ENCODE data around the gene TSKS. TPM values are rescaled to one million over a fixed set of nuclear protein-coding genes. Genes with fewer than 3 reads are reported as not detected.

The TSKS gene
- total RNA-seq, 1 experiment from 2014 or later: 5.7 TPM

- no peak overlapping the region for H3K4me3 ChIP-seq (ENCODE audit: low read length)
- peaks cover 10% of the 10 kb centered on the region; the same call in 1 of the 2 replicates for H3K9me3 ChIP-seq (ENCODE audit: low read length)
- no peak overlapping the region for H3K9ac ChIP-seq (ENCODE audit: low read length)
- H3K27ac ChIP-seq (ENCODE audit: low read length): no peak overlapping the region
- no peaks in the 10 kb centered on the region for H3K79me2 ChIP-seq (ENCODE audit: low read length)
- no peak for DNase-seq
- no peaks in the 10 kb centered on the region for H4K20me1 ChIP-seq (ENCODE audit: insufficient read depth, low read depth, low read length)
- H3K27me3 ChIP-seq (ENCODE audit: low read length): no peaks in the 10 kb centered on the region
- H2AFZ ChIP-seq (ENCODE audit: low read length): no peak overlapping the region
- no peaks in the 10 kb centered on the region for H3K36me3 ChIP-seq (ENCODE audit: insufficient read depth, low read length)
- no peaks in the 10 kb centered on the region for H3K4me1 ChIP-seq (ENCODE audit: low read length)
- no peak overlapping the region for H3K4me2 ChIP-seq (ENCODE audit: low read depth, low read length, poor library complexity, severe bottlenecking)
- no peaks in the 10 kb centered on the region for H3K9me2 ChIP-seq (replicated peaks; ENCODE audit: insufficient read depth, low read length)
Measured at GRCh38 chr19:49755956-49756355, 7.2 kb downstream of the TSKS start.

GRCh38 chr19:49752701-49753100 lies 10.4 kb downstream of the TSKS start:
- no peak for DNase-seq
- H3K9me3 ChIP-seq (ENCODE audit: low read length): peaks cover 10% of the 10 kb centered on the region; the same call in 1 of the 2 replicates
- no peaks in the 10 kb centered on the region for H3K4me1 ChIP-seq (ENCODE audit: low read length)
- H2AFZ ChIP-seq (ENCODE audit: low read length): no peak overlapping the region
- no peaks in the 10 kb centered on the region for H4K20me1 ChIP-seq (ENCODE audit: insufficient read depth, low read depth, low read length)
- no peak overlapping the region for H3K4me2 ChIP-seq (ENCODE audit: low read depth, low read length, poor library complexity, severe bottlenecking)
- H3K9me2 ChIP-seq (replicated peaks; ENCODE audit: insufficient read depth, low read length): no peaks in the 10 kb centered on the region
- H3K79me2 ChIP-seq (ENCODE audit: low read length): no peaks in the 10 kb centered on the region
- no peak overlapping the region for H3K27ac ChIP-seq (ENCODE audit: low read length)
- H3K4me3 ChIP-seq (ENCODE audit: low read length): no peak overlapping the region
- no peak overlapping the region for H3K9ac ChIP-seq (ENCODE audit: low read length)
- H3K36me3 ChIP-seq (ENCODE audit: insufficient read depth, low read length): no peaks in the 10 kb centered on the region
- H3K27me3 ChIP-seq (ENCODE audit: low read length): no peaks in the 10 kb centered on the region

GRCh38 chr19:49749771-49750170 lies 13.3 kb downstream of the TSKS start:
- no peaks in the 10 kb centered on the region for H3K79me2 ChIP-seq (ENCODE audit: low read length)
- H3K9me3 ChIP-seq (ENCODE audit: low read length): no peaks in the 10 kb centered on the region; the same call in 1 of the 2 replicates
- H3K27me3 ChIP-seq (ENCODE audit: low read length): no peaks in the 10 kb centered on the region
- H4K20me1 ChIP-seq (ENCODE audit: insufficient read depth, low read depth, low read length): no peaks in the 10 kb centered on the region
- no peaks in the 10 kb centered on the region for H3K36me3 ChIP-seq (ENCODE audit: insufficient read depth, low read length)
- no peak overlapping the region for H3K4me3 ChIP-seq (ENCODE audit: low read length)
- H2AFZ ChIP-seq (ENCODE audit: low read length): no peak overlapping the region
- no peaks in the 10 kb centered on the region for H3K9me2 ChIP-seq (replicated peaks; ENCODE audit: insufficient read depth, low read length)
- H3K27ac ChIP-seq (ENCODE audit: low read length): no peak overlapping the region
- H3K4me1 ChIP-seq (ENCODE audit: low read length): no peaks in the 10 kb centered on the region
- DNase-seq: no peak
- no peak overlapping the region for H3K4me2 ChIP-seq (ENCODE audit: low read depth, low read length, poor library complexity, severe bottlenecking)
- H3K9ac ChIP-seq (ENCODE audit: low read length): no peak overlapping the region

- peak; percentile 74 for DNase-seq
- no peak overlapping the region for H3K4me3 ChIP-seq (ENCODE audit: low read length)
- no peak overlapping the region for H3K27ac ChIP-seq (ENCODE audit: low read length)
- no peaks in the 10 kb centered on the region for H3K36me3 ChIP-seq (ENCODE audit: insufficient read depth, low read length)
- H3K9me2 ChIP-seq (replicated peaks; ENCODE audit: insufficient read depth, low read length): no peaks in the 10 kb centered on the region
- no peak overlapping the region for H2AFZ ChIP-seq (ENCODE audit: low read length)
- no peaks in the 10 kb centered on the region for H3K4me1 ChIP-seq (ENCODE audit: low read length)
- H3K4me2 ChIP-seq (ENCODE audit: low read depth, low read length, poor library complexity, severe bottlenecking): no peak overlapping the region
- no peaks in the 10 kb centered on the region for H3K9me3 ChIP-seq (ENCODE audit: low read length)
- no peaks in the 10 kb centered on the region for H3K27me3 ChIP-seq (ENCODE audit: low read length)
- no peaks in the 10 kb centered on the region for H4K20me1 ChIP-seq (ENCODE audit: insufficient read depth, low read depth, low read length)
- no peak overlapping the region for H3K9ac ChIP-seq (ENCODE audit: low read length)
- no peaks in the 10 kb centered on the region for H3K79me2 ChIP-seq (ENCODE audit: low read length)
Measured at GRCh38 chr19:49749055-49749716, 13.9 kb downstream of the TSKS start.

GRCh38 chr19:49746206-49746958 lies 16.7 kb downstream of the TSKS start:
- DNase-seq: peak; percentile 100
- Histone ChIP-seq H3K4me2 (ENCODE audit: low read depth, low read length, poor library complexity, severe bottlenecking) (no peak overlapping the region), H3K4me1 (ENCODE audit: low read length) (no peaks in the 10 kb centered on the region), H3K36me3 (ENCODE audit: insufficient read depth, low read length) (no peaks in the 10 kb centered on the region), H3K9ac (ENCODE audit: low read length) (no peak overlapping the region), H3K27ac (ENCODE audit: low read length) (no peak overlapping the region), H3K9me2 (replicated peaks; ENCODE audit: insufficient read depth, low read length) (no peaks in the 10 kb centered on the region), H3K79me2 (ENCODE audit: low read length) (no peaks in the 10 kb centered on the region), H3K4me3 (ENCODE audit: low read length) (no peak overlapping the region), H2AFZ (ENCODE audit: low read length) (no peak overlapping the region), H4K20me1 (ENCODE audit: insufficient read depth, low read depth, low read length) (no peaks in the 10 kb centered on the region), H3K9me3 (ENCODE audit: low read length) (no peaks in the 10 kb centered on the region), H3K27me3 (ENCODE audit: low read length) (no peaks in the 10 kb centered on the region)

- no peak overlapping the region for H3K27ac ChIP-seq (ENCODE audit: low read length)
- H3K9me3 ChIP-seq (ENCODE audit: low read length): no peaks in the 10 kb centered on the region
- H3K36me3 ChIP-seq (ENCODE audit: insufficient read depth, low read length): no peaks in the 10 kb centered on the region
- H3K4me1 ChIP-seq (ENCODE audit: low read length): no peaks in the 10 kb centered on the region
- H3K79me2 ChIP-seq (ENCODE audit: low read length): no peaks in the 10 kb centered on the region
- no peak overlapping the region for H2AFZ ChIP-seq (ENCODE audit: low read length)
- H3K9ac ChIP-seq (ENCODE audit: low read length): no peak overlapping the region
- no peaks in the 10 kb centered on the region for H3K9me2 ChIP-seq (replicated peaks; ENCODE audit: insufficient read depth, low read length)
- no peak overlapping the region for H3K4me2 ChIP-seq (ENCODE audit: low read depth, low read length, poor library complexity, severe bottlenecking)
- DNase-seq: no peak
- H4K20me1 ChIP-seq (ENCODE audit: insufficient read depth, low read depth, low read length): no peaks in the 10 kb centered on the region
- no peaks in the 10 kb centered on the region for H3K27me3 ChIP-seq (ENCODE audit: low read length)
- no peak overlapping the region for H3K4me3 ChIP-seq (ENCODE audit: low read length)
Measured at GRCh38 chr19:49744946-49745381, 18.1 kb downstream of the TSKS start.

GRCh38 chr19:49741210-49741844 lies 21.8 kb downstream of the TSKS start:
- no peak overlapping the region for H3K4me3 ChIP-seq (ENCODE audit: low read length)
- no peaks in the 10 kb centered on the region for H3K36me3 ChIP-seq (ENCODE audit: insufficient read depth, low read length)
- no peaks in the 10 kb centered on the region for H3K4me1 ChIP-seq (ENCODE audit: low read length)
- no peaks in the 10 kb centered on the region for H3K9me2 ChIP-seq (replicated peaks; ENCODE audit: insufficient read depth, low read length)
- H3K9ac ChIP-seq (ENCODE audit: low read length): no peak overlapping the region
- H3K79me2 ChIP-seq (ENCODE audit: low read length): no peaks in the 10 kb centered on the region
- H3K27me3 ChIP-seq (ENCODE audit: low read length): no peaks in the 10 kb centered on the region
- no peak overlapping the region for H3K4me2 ChIP-seq (ENCODE audit: low read depth, low read length, poor library complexity, severe bottlenecking)
- H3K27ac ChIP-seq (ENCODE audit: low read length): no peak overlapping the region
- no peak overlapping the region for H2AFZ ChIP-seq (ENCODE audit: low read length)
- H4K20me1 ChIP-seq (ENCODE audit: insufficient read depth, low read depth, low read length): no peaks in the 10 kb centered on the region
- DNase-seq: no peak
- H3K9me3 ChIP-seq (ENCODE audit: low read length): no peaks in the 10 kb centered on the region

GRCh38 chr19:49739933-49740332 lies 23.2 kb downstream of the TSKS start:
- Histone ChIP-seq H3K27ac (ENCODE audit: low read length) (no peak overlapping the region), H3K9me3 (ENCODE audit: low read length) (no peaks in the 10 kb centered on the region), H3K4me1 (ENCODE audit: low read length) (no peaks in the 10 kb centered on the region), H3K4me3 (ENCODE audit: low read length) (no peak overlapping the region), H3K9me2 (replicated peaks; ENCODE audit: insufficient read depth, low read length) (no peaks in the 10 kb centered on the region), H3K9ac (ENCODE audit: low read length) (no peak overlapping the region), H3K27me3 (ENCODE audit: low read length) (no peaks in the 10 kb centered on the region), H3K4me2 (ENCODE audit: low read depth, low read length, poor library complexity, severe bottlenecking) (no peak overlapping the region), H3K36me3 (ENCODE audit: insufficient read depth, low read length) (no peaks in the 10 kb centered on the region), H3K79me2 (ENCODE audit: low read length) (no peaks in the 10 kb centered on the region), H4K20me1 (ENCODE audit: insufficient read depth, low read depth, low read length) (no peaks in the 10 kb centered on the region), H2AFZ (ENCODE audit: low read length) (no peak overlapping the region)
- no peak for DNase-seq

All from Karpas-422 (cell line).